Measurements from ENCODE around the gene GPRC5A.

GPRC5A gene

GRCh38 chr12:12943586-12944260 lies 52.4 kb downstream of the GPRC5A start:
- DNase-seq, result no peak

GRCh38 chr12:12945591-12945990 lies 54.2 kb downstream of the GPRC5A start:
- DNase-seq, result no peak

- DNase-seq, result no peak
Measured at GRCh38 chr12:12946686-12947355, 55.5 kb downstream of the GPRC5A start.

- DNase-seq, result no peak
Measured at GRCh38 chr12:12947902-12948301, 56.5 kb downstream of the GPRC5A start.

- no peak for DNase-seq
Measured at GRCh38 chr12:12951504-12951903, 60.1 kb downstream of the GPRC5A start.

- DNase-seq, result no peak
Measured at GRCh38 chr12:12952036-12952435, 60.7 kb downstream of the GPRC5A start, which contains the start of gene GPRC5D. Gene GPRC5D (minus strand): TSS chr12:12952170. CDS start chr12:12950384, 1,786 bp downstream.

- DNase-seq, result no peak
Measured at GRCh38 chr12:12954356-12954755, 63.0 kb downstream of the GPRC5A start.

- no peak for DNase-seq
Measured at GRCh38 chr12:12954878-12955625, 63.7 kb downstream of the GPRC5A start.

- no peak for DNase-seq
Measured at GRCh38 chr12:12958886-12959285, 67.5 kb downstream of the GPRC5A start.

- no peak for DNase-seq
Measured at GRCh38 chr12:12960639-12961209, 69.4 kb downstream of the GPRC5A start.

- DNase-seq, result no peak
Measured at GRCh38 chr12:12964255-12964654, 72.9 kb downstream of the GPRC5A start.

- no peak for DNase-seq
Measured at GRCh38 chr12:12965836-12966235, 74.5 kb downstream of the GPRC5A start.
